ENCODE results near the gene CPAMD8.
A peak's percentile ranks its signal among the peaks of the same experiment; 100 is the strongest.

The CPAMD8 gene

DNA sequence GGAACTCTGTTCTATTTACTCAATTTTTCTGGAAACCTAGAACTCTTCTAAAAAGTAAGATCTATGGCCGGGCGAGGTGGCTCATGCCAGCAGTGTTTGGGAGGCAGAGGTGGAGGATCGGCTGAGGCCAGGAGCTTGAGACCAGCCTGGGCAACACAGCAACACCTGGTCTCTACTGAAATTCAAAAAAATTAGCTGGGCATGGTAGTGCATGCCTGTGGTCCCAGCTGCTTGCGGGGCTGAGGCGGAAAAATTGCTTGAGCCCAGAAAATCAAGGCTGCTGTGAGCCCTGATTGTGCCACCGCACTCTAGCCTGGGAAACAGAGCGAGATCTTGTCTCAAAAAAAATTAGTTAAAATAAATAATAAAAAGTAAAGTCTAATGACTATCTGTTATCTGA lies 109.2 kb downstream of the CPAMD8 start:
- no peak for DNase-seq (ENCODE audit: low read depth)

DNA sequence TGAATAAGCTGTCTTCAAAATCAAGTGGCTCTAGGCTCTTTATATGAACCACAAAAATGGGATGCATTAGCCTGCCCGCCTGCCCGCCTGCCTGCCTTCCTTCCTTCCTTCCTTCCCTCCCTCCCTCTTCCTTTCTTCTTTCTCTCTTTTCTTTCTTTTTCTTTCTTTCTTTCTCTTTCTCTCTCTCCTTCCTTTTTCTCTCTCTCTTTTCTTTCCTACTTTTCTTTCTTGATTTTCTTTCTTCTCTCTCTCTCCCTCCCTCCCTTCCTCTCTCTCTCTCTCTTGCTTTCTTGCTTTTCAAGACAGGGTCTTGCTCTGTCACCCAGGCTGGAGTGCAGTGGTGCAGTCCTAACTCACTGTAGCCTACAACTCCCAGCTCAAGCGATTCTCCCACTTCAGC lies 110.9 kb downstream of the CPAMD8 start:
- DNase-seq (ENCODE audit: low read depth), result no peak

DNA sequence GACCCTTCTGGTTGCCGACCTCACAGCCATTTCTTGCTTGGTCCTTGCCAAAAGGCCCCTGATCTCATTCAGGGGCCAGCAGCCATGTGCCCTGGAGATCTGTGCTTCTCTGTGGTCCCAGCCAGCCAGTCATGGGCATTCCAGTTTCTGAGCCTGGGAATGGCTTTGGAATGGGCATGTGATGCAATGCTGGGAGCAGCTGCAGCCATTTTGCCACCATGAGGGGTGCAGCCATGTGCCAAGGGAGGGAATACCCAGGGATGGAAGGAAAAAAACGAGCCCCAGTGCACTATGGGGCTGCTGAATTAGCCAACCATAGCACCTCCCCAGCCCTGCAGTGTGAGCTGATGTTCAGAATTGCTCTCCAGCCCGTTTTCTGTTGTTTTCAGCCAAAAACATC lies 111.5 kb downstream of the CPAMD8 start:
- no peak for DNase-seq (ENCODE audit: low read depth)

DNA sequence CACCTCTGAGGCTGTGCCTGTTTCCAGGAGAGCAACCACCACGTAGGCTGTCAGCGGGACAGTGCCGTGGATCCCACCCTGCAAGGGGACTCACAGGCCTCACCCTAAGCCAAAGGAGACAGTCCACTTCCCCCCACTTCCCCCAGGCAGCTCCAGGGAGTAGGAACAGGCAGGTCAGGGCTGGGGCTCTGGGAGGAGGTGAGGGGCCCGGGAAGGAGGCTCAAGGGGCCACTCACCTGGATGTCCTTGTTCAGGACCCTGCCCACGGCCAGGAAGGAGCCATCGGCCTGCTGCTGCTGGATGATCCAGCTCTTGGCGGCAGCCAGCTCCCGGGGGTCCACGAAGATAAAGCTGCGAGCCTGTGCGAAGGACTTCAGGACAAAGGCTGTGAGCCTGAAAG lies 112.2 kb downstream of the CPAMD8 start:
- no peak for DNase-seq (ENCODE audit: low read depth)

DNA sequence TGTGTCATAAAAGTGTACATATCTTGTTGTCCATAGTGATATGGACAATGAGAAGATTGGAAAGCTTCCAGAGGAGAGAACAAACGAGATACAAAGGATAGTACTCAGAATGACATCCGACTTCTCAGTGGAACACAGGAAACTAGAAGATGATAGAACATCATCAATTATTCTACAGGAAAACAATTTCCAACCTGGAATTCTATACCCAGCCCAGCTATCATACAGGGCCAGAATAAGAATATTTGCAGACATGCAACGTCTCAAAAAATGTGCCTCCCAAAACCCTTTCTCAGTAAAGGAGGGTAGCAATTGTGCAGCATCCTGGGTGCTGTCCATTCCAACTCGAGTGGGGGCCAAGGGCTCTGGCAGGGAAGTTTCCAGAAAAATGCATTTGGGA lies 113.8 kb downstream of the CPAMD8 start:
- no peak for DNase-seq (ENCODE audit: low read depth)

DNA sequence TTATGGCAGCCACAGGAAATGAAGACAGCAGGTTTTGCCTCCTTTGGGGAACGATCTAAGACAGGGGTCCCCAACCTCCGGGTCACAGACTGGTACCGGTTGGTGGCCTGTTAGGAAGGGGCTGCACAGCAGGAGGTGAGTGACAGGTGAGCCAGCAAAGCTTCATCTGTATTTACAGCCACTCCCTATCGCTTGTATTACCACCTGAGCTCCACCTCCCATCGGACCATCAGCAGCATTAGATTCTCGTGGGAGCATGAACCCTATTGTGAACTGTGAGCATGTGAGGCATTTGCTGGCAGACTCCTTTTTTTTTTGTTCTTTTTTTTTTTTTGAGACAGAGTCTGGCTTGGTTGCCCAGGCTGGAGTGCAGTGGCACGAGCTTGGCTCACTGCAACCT lies 115.6 kb downstream of the CPAMD8 start:
- DNase-seq (ENCODE audit: low read depth), result no peak

DNA sequence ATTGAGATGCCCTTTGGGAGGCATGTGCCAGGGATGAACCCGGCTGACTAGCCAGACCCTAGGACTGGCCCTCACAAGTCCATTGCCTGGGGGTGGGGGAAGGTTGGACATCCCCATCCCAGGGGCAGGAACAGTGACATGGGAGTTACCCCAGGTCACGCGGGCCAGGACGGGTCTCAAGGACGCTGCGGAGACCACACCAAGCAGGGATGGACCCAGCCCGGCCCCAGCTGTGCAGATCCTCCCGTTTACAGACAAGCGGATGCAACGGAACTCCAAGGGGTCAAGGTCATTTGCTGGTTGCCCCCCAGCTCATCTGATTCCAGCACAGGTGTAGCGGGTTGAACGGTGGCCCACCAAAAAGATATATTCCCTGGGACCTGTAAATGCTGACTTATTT lies 117.9 kb downstream of the CPAMD8 start:
- DNase-seq (ENCODE audit: low read depth), result no peak

DNA sequence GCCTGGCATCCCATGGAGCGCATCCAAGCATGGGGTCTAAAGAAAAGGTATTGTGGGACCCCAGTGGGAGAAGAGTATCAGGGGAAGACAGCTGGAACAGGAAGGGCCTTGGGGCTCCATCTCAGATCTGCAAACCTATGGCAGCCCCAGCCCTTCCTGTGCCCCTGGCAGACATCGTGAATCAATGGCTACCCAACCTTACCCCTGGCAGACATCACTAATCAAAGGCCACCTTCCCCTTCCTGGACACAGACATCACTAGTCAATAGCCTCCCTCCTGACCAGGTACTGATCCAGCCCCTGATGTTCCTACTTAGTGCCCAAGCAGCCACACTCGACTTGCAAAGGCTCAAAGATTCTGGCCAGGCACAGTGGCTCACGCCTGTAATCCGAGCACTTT lies 122.0 kb downstream of the CPAMD8 start:
- no peak for DNase-seq (ENCODE audit: low read depth)

DNA sequence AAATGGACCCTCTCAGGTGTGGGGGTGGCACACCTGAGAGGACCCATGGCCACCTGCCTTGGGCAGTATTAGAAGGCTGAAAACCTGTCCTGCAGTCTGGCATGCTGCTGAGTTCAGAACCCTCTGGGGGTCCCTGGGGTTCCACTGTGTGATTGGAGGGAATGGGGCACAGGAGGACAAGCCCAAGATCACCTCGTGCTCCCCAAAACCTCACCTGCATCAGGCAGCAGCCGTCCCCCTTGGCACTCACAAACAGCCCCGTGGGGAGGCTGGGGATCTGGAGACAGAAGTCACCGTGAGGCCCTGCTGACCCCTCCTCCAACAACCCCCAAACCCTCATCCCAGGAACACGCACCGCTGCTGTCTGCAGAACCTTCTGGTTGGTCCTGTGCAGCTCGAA lies 123.3 kb downstream of the CPAMD8 start:
- no peak for DNase-seq (ENCODE audit: low read depth)

DNA sequence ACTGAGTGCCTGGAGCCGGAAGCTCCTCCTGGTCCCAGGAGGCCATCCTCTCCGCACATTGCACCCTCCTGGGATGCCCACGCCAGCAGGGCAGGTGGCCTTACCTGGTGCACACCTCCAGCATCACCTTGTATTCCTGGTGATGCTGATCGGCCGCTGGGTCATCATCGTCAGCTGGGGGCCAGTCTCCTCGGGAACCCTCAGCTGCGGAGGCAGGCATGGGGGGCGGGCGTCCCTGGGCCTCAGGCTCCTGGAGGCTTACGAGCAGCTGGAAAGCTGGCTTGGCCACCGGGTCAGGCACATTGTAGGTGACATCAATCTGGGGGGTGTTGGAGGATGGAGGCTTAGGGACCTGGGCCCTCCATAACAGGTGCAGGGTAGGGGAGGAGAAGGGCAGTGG lies 124.1 kb downstream of the CPAMD8 start:
- DNase-seq (ENCODE audit: low read depth), result no peak

DNA sequence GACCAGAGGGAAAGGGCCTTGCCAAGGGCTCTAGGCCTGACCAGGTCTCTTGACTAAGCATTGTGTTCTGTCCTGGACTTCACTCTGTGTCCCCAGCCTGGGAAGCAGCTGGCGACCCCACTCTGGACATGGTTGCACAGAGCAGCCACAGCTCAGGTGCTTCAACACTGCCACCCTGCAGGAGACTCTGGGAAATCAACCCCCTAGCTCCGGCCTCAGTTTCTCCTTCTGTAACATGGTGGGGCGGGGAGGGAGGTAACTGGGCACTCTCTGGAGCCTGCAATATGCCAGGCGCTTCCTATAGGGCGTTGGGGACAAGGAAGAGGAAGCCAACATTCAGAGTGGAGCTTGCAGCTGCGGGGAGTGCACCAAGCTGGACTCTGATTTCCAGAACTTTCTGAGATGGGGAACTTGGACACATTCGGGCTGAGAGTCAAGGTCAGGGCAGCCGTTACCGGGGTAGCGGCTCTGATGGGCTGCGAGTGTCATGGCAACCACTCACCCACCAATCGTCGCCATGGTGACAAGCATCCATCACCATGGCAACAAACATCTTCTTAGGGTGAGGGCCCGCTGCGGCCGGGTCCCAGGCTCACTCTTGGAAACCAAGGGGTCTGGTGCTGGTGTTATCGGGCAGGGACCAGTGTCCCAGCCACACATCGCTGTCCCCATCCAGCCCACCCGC lies 125.0 kb downstream of the CPAMD8 start:
- DNase-seq (ENCODE audit: low read depth), result no peak

DNA sequence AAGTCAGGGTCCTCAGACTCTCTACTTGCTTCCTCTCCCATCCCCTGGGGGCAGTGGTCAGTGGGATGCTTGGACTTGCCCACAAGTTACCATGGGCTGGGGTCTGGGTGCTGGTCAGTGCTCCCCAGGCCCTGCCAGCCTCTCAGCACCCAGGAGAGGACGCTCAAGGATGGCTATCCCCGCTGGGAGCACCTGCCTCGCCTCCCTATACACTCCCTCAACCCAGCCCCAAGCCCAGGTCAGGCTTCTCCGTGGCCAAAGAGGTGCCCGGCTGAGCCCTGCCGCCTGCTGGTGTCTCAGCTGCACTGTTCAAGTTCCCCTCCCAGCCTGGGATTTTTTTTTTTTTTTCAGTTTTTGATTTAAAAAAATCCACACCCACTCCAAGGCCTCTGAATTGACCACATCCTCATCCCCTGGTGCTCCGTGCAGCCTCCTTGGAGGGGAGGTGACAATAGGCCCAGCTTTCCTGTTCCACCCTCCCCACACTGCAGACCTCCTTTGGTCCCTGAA lies 127.0 kb downstream of the CPAMD8 start:
- DNase-seq (ENCODE audit: low read depth), result no peak

DNA sequence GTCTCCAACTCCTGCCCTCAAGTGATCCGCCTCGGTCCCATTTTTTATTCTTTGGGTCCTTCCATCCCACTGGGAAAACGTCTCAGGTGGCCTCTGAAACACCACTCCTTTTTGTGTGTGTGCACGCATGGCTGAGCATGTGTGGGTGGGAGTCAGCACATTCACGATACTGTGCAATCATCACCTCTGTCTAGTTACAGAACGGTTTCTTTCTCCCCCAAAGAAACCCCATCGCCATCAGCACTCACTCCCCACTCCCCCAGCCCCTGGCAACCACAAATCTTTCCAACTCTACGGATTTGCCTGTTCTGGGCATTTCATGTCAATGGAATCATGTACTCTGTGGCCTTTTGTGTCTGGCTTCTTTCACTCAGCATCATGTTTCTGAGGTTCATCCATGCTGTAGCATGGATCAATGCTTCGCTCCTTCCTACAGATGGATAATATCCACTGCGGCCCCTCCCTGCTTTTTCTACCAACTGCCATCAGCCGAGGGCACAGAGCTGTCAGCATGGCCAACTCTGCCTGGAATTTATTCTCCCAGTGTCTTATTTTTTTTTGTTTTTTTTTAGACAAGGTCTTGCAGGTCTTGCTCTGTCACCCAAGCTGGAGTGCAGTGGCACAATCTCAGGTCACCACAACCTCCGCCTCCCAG lies 128.1 kb downstream of the CPAMD8 start:
- no peak for DNase-seq (ENCODE audit: low read depth)

DNA sequence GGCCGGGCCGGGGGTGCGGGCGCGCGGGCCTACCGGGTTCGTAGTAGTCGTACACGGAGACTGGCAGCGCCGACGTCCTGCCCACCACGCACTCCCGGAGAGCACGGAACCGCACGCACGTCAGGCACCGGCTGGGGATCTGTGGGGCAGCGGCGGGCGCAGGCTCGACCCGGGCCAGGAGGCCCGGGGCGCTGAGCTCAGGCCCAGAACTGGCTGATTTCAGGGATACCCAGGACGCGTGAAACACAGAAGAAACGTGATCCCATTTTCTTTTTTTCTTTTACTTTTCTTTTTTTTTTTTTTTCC lies 128.8 kb downstream of the CPAMD8 start:
- no peak for DNase-seq (ENCODE audit: low read depth)

DNA sequence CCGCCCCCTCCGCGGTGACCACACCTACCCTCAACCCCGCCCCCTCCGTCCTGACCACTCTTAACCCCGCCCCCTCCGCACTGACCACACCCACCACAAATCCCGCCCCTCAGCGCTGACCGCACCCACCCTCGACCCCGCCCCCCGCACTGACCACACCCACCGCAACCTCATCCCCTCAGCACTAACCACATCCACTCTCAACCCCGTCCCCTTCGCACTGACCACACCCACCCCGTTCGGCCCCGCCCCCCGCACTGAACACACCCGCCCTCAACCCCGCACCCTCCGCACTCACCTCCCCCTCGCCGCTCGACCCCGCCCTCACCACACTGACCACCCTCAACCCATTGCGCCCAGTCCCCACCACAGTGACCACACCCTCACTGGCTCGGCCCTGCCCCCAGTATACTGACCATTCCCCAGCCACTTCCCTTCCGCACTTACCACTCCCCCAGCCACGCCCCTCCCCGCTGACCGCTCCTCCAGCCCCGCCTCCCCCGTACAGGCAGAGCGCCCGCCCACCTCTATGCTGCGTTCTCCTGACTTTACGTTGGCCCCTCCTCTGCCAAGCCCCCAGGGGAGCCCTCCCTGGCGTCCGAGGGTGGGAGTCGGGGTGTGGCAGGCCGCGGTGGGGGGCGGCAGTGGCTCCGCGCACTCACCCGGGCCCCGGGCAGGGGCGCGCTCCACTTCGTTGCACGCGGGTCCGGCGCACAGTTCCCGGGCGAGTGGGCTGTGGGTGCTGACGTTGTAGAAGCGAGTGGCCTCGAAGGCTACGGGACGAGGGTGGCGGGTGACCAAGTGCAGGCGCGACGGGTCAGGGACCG lies 129.4 kb downstream of the CPAMD8 start:
- peak; percentile 40 for DNase-seq (ENCODE audit: low read depth)

DNA sequence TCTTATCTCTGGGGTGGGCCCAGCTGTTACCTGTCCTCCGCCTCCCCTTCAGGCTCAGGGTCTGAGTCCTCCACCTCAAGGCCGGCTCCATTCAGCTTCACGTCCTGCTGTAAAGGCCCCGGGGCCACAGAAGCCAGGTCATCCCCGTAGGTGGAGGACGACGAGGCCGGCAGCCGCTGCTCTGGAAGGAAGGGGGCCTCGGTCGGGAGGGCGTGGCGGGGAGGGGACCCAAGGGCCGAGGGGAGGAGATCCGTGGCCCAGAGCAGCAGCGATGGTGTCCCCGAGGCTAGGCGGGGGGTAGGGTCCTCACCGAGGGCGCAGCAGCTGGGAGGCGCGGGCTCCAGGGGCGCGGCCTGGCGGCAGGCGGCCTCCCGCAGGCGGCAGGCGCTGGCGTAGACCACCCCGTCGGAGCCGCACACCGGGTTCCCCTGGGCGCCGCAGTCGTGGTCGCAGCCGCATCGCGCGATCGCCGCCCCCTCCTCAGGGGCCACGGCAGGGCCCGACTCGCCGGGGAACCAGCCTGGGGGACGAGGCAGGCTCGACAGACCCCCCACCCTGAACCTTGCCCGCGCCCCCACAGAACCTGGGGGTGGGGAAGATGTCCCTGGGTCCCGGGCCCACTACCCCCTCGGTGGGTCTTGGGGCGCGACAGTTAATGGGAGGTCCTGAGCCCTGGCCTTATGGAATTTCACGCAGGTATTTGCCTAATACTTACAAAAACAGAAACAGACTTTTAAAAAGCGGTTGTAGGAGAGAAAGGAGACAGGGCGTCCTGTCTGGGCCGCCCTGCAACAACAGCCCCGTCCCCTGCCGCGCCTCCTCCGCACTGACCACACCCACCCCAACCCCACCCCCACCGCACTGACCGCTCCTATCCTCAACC lies 130.2 kb downstream of the CPAMD8 start:
- no peak for DNase-seq (ENCODE audit: low read depth)

DNA sequence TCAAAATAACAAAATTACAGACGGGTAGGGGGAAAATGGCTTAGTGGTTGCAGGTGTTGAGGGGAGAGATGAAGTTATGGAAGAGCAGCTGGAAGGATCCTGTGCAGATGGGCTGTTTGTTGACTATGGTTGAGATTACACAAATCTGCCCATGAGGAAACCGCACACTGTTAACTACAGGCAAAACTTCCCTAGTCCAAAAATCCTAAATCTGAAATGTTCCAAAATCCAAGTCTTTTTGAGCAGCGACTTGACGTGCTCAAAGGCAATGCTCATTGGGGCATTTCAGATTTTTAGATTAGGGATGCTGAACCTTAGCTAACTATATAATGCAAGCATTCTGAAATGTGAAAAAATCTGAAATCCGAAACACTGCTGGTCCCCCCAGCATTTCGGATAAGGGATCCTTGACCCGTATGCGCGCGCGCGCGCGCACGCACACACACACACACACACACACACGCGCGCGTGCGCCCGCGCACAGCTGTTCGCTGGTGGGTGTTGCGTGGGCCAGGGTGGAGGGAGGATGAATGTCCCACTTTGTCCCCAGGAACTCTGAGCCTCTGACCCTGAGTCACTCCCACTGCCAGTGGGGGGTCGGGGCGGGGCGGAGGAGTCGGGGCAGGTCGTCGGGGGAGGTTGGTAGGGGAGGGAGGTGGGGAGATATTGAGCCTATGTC lies 131.0 kb downstream of the CPAMD8 start:
- DNase-seq (ENCODE audit: low read depth), result no peak

DNA sequence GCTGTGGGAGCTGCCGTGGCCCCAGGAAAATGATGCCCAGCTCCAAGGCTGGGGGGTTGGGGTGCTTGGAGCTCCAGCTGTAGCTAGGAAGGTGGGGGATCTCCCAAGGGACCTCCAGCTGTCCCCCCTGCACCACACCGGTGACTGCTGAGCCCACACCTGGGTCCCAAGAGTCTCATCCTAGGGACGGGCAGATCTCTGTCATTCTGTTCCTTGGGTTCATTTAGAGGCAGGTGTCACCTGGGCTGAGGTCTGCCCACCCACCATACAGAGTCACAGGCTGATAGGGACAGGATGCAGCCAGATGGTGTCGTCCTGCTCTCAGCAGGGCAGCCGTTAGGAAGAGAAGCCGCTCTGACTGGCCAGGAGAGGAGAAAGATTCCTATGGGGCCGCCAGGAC lies 132.5 kb downstream of the CPAMD8 start:
- no peak for DNase-seq (ENCODE audit: low read depth)

DNA sequence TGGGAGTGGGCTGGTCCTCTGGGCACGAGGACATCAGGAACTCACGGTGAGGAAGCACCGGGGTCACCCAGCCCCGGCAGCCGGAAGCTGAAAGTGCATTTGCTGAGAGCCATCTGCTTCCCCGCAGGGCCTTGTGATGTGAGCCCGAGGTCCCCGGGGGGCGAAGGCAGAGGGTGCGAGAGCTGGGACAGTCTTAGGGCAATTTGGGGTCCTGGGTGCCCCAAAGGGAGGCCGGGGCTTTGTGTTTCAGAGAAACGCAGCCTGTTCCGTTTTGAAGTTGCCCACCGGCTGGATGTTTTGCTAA lies 133.0 kb downstream of the CPAMD8 start:
- no peak for DNase-seq (ENCODE audit: low read depth)

DNA sequence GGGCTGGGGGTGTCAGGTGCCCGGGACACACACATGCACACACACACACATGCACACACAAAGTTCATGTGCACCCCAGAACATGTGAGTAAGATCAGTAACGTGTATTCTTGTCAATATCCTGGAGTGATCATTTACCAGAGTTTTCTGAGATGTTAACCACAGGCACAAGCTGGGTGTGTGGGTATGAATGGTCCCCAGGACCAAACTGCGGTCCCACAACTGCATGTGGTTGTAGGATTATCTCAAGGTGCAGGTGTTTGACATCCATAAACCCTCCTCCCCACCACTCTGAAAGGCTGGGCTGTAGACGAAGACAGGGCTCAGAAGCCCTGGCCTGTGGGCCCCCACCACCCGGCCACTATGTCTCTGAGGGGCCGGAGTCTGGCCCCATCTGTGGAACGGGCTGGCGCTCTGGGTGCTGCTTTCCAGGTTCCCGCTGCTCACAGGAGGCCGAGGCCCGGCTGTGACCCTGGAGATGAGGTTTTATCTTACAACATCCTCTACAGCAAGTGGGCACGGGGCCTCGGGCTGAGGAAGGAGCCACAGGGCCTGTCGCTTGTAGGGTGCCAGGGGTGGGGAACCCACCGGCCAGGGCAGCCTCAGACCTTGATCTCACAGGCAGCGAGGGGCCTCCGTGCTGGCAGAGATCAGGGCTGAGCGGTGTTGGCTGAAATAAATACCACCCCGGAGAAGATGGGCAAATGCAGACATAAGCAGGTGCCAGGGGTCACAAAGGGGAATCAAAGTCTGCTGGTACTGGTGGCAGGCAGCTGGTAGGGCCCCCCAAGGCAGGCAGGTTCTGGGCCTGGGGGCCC lies 133.5 kb downstream of the CPAMD8 start:
- DNase-seq (ENCODE audit: low read depth), result no peak

DNA sequence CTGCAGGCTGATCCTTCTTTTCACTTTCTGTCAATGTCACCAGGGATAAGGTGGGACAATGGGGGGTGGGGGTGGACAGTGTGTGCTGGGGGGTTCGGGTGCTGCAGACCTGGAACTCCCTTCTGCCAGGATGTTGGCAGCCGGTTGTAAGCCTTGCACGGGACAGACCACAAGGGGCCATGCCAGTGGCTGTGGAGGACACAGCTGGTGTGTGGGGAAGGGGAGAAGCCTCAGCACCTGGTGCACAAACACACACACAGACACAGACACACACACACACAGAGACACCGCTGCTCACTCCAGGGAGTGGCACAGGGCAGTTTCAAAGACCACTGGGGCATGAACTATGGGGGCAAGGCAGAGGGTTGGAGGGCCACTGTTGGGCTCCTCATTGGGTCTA lies 134.2 kb downstream of the CPAMD8 start:
- no peak for DNase-seq (ENCODE audit: low read depth)

Measured in activated T-helper 9 cell treated with anti-CD3 and anti-CD28 coated beads, Interleukin-2, amount 50 U/mL, for 16 hours (primary cell).